ENCODE measurements around the gene HSPH1. TPM values are rescaled to one million over a fixed set of nuclear protein-coding genes. Genes with fewer than 3 reads are reported as not detected.

Gene HSPH1
- polyA plus RNA-seq, 1 donor (not counting 4 experiments of a cell fraction or from before 2014, with no cell fraction given), result 111 TPM

DNA sequence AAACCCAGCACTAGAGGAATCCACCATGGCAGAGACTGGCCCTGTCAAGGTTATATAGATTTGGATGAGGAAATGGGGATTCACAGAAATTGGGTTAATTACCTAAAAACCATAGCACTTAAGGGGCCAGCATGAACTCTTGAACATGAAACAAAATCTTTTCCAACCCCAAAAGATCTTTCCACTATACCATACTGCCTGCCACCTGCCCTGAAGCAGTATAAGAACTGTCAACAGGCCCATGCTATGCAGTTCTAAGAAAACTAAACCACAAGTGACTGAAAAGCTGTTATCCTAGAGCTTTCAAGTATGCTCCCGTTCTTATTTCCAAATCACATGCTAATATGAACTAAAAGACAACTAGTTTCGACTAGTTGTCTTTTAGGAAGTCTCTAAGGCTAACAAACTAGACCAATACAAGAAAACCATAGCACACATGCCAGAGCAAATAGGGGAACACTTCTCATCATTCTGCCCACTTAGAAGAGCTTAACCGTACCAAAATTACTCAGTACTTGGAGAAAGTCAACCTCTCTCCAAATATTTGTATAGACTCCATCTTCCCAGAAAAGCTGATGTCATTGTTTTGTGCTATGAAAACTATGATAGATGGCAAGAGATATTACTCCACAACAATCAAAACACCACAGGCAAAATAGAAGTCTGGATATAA, 27.5 kb downstream of the HSPH1 start:
- Histone ChIP-seq H3K27me3 (ENCODE audit: control insufficient read depth, extremely low read depth, insufficient read depth, low read length) (no peaks in the 10 kb centered on the region), H3K79me2 (ENCODE audit: control insufficient read depth, insufficient read depth, low read length) (no peaks in the 10 kb centered on the region), H3K9me3 (ENCODE audit: control insufficient read depth, low read depth, low read length) (no peaks in the 10 kb centered on the region), H3K27ac (ENCODE audit: control insufficient read depth, insufficient read depth, low read length) (no peak overlapping the region), H3K9ac (ENCODE audit: control insufficient read depth, extremely low read depth, insufficient read depth, low read length) (no peak overlapping the region), H3K4me3 (ENCODE audit: control insufficient read depth in 2 of 3, extremely low read depth in 1 of 3, insufficient read depth in 2 of 3, low read depth in 1 of 3, low read length in 3 of 3) (no peak overlapping the region), H3K9me1 (ENCODE audit: control insufficient read depth, extremely low read depth, insufficient read depth, low read length) (no peaks in the 10 kb centered on the region), H3K4me2 (ENCODE audit: control insufficient read depth, extremely low read depth, insufficient read depth, low read depth, low read length) (no peak overlapping the region), H4K20me1 (ENCODE audit: control insufficient read depth, extremely low read depth, insufficient read depth, low read length) (no peaks in the 10 kb centered on the region), H3K36me3 (ENCODE audit: control insufficient read depth in 2 of 2, extremely low read depth in 1 of 2, insufficient read depth in 2 of 2, low read length in 2 of 2) (peaks cover 16 to 18% of the 10 kb centered on the region in 2 experiments), H2AFZ (ENCODE audit: control insufficient read depth, low read length) (no peak overlapping the region), H3K4me1 (ENCODE audit: control insufficient read depth, extremely low read depth, insufficient read depth, low read length) (no peaks in the 10 kb centered on the region)
- no peak for DNase-seq (ENCODE audit: low read depth, low spot score)
- peak; percentile 34 for FAIRE-seq
- dilution Hi-C loops (cut with MboI; ENCODE audit: extremely low pct_ligation_motif_present, low sequenced_read_pairs), result no loop called here
- TF ChIP-seq, protein P1, sequence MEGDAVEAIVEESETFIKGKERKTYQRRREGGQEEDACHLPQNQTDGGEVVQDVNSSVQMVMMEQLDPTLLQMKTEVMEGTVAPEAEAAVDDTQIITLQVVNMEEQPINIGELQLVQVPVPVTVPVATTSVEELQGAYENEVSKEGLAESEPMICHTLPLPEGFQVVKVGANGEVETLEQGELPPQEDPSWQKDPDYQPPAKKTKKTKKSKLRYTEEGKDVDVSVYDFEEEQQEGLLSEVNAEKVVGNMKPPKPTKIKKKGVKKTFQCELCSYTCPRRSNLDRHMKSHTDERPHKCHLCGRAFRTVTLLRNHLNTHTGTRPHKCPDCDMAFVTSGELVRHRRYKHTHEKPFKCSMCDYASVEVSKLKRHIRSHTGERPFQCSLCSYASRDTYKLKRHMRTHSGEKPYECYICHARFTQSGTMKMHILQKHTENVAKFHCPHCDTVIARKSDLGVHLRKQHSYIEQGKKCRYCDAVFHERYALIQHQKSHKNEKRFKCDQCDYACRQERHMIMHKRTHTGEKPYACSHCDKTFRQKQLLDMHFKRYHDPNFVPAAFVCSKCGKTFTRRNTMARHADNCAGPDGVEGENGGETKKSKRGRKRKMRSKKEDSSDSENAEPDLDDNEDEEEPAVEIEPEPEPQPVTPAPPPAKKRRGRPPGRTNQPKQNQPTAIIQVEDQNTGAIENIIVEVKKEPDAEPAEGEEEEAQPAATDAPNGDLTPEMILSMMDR (optimal IDR thresholded peaks at IDR 0.05 in 1 of 3, IDR thresholded peaks at IDR 0.05 in 1 of 3, conservative IDR thresholded peaks at IDR 0.05 in 1 of 3; ENCODE audit: extremely low read depth in 1 of 3, insufficient read depth in 2 of 3, low read length in 3 of 3), result no peak
- TF ChIP-seq EZH2 (IDR thresholded peaks at IDR 0.05; ENCODE audit: low read length), result no peak

DNA sequence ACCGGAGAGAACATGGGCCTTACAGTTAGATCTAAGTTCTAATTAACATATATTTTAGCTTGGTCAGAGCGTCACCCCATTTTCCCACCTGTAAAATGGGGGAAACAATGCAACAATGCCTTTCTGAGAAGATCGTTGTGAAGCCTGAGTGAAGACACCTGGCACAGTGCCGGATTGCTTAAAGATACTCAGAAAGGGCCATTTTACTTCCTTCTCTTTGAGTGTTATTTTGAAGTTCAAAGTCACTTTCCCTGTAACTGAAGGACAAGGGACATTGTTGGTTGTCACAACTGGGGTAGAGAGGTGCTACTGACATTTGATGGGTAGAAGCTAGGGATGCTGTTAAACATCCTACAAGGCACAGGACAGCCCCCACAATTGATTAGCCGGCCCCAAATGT, 28.1 kb downstream of the HSPH1 start:
- Histone ChIP-seq H3K27ac (ENCODE audit: control insufficient read depth, insufficient read depth, low read length) (no peak overlapping the region), H2AFZ (ENCODE audit: control insufficient read depth, low read length) (no peak overlapping the region), H3K4me1 (ENCODE audit: control insufficient read depth, extremely low read depth, insufficient read depth, low read length) (no peaks in the 10 kb centered on the region), H3K9me3 (ENCODE audit: control insufficient read depth, low read depth, low read length) (no peaks in the 10 kb centered on the region), H3K27me3 (ENCODE audit: control insufficient read depth, extremely low read depth, insufficient read depth, low read length) (no peaks in the 10 kb centered on the region), H3K79me2 (ENCODE audit: control insufficient read depth, insufficient read depth, low read length) (no peaks in the 10 kb centered on the region), H4K20me1 (ENCODE audit: control insufficient read depth, extremely low read depth, insufficient read depth, low read length) (no peaks in the 10 kb centered on the region), H3K9ac (ENCODE audit: control insufficient read depth, extremely low read depth, insufficient read depth, low read length) (no peak overlapping the region), H3K9me1 (ENCODE audit: control insufficient read depth, extremely low read depth, insufficient read depth, low read length) (no peaks in the 10 kb centered on the region), H3K36me3 (ENCODE audit: control insufficient read depth in 2 of 2, extremely low read depth in 1 of 2, insufficient read depth in 2 of 2, low read length in 2 of 2) (peaks cover 16 to 17% of the 10 kb centered on the region in 2 experiments), H3K4me2 (ENCODE audit: control insufficient read depth, extremely low read depth, insufficient read depth, low read depth, low read length) (no peak overlapping the region), H3K4me3 (ENCODE audit: control insufficient read depth in 2 of 3, extremely low read depth in 1 of 3, insufficient read depth in 2 of 3, low read depth in 1 of 3, low read length in 3 of 3) (no peak overlapping the region)
- no peak for DNase-seq (ENCODE audit: low read depth, low spot score)
- dilution Hi-C loops (cut with MboI; ENCODE audit: extremely low pct_ligation_motif_present, low sequenced_read_pairs), result no loop called here
- TF ChIP-seq, protein P1 (optimal IDR thresholded peaks at IDR 0.05 in 1 of 3, IDR thresholded peaks at IDR 0.05 in 1 of 3, conservative IDR thresholded peaks at IDR 0.05 in 1 of 3; ENCODE audit: extremely low read depth in 1 of 3, insufficient read depth in 2 of 3, low read length in 3 of 3), result no peak
- TF ChIP-seq EZH2 (IDR thresholded peaks at IDR 0.05; ENCODE audit: low read length), result no peak
- no peak for FAIRE-seq
